ENCODE results near the gene WFDC1.

Gene WFDC1

DNA sequence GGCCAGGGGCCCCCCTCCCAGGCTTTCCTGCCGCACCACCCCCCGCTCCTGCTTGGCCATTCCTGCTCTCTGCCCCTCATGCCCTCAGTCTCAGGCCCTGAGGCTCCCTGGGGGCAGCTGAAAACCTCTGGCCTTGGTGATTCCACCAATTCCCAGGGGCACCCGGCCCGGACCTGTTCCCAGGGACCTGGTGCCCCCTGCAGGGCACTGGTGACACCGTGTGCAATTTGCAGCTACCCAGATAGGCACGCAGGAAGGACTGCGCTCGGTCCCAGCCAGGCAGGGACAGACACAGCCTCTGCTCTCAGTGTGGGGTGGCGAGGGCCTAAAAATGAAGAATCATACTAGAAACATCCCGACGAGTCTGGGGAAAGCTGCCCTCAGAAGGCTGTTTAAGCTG lies 13.4 kb downstream of the WFDC1 start:
- TF ChIP-seq, protein P1, sequence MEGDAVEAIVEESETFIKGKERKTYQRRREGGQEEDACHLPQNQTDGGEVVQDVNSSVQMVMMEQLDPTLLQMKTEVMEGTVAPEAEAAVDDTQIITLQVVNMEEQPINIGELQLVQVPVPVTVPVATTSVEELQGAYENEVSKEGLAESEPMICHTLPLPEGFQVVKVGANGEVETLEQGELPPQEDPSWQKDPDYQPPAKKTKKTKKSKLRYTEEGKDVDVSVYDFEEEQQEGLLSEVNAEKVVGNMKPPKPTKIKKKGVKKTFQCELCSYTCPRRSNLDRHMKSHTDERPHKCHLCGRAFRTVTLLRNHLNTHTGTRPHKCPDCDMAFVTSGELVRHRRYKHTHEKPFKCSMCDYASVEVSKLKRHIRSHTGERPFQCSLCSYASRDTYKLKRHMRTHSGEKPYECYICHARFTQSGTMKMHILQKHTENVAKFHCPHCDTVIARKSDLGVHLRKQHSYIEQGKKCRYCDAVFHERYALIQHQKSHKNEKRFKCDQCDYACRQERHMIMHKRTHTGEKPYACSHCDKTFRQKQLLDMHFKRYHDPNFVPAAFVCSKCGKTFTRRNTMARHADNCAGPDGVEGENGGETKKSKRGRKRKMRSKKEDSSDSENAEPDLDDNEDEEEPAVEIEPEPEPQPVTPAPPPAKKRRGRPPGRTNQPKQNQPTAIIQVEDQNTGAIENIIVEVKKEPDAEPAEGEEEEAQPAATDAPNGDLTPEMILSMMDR (IDR thresholded peaks at IDR 0.05; ENCODE audit: low read length, missing control alignments): peak; percentile 55
- H3K4me3 ChIP-seq (replicated peaks; ENCODE audit: low read depth, low read length): no peak overlapping the region
- DNase-seq (ENCODE audit: low read depth): peak; percentile 51

- TF ChIP-seq, protein P1 (IDR thresholded peaks at IDR 0.05; ENCODE audit: low read length, missing control alignments): no peak
- no peak for DNase-seq (ENCODE audit: low read depth)
- no peak overlapping the region for H3K4me3 ChIP-seq (replicated peaks; ENCODE audit: low read depth, low read length)
Observed at GRCh38 chr16:84310642-84311041, 16.0 kb downstream of the WFDC1 start.

DNA sequence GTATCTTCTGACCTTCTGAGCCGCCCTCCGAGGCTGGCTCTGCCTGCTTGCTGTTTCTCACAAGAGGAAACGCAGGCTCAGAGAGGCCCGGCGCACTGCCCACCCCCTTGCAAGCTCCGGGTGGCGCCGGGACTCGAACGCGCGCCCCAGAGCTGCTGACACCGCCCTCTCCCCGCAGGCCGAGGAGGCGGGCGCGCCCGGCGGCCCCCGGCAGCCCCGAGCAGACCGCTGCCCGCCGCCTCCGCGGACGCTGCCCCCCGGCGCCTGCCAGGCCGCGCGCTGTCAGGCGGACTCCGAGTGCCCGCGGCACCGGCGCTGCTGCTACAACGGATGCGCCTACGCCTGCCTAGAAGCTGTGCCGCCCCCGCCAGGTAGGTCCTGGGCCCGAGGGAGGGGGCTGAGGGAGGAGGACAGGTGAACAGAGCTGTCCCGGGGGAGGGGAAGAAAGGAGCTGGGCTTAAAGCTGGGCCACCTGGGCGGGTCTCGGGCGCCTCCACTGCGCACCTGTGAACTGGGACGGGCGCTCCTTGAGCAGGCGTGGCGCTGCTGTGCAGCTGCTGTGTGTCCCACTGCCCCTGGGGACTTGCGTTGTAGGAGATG lies 18.2 kb downstream of the WFDC1 start:
- no peak for DNase-seq (ENCODE audit: low read depth)
- no peak overlapping the region for H3K4me3 ChIP-seq (replicated peaks; ENCODE audit: low read depth, low read length)
- TF ChIP-seq, protein P1 (IDR thresholded peaks at IDR 0.05; ENCODE audit: low read length, missing control alignments): no peak

DNA sequence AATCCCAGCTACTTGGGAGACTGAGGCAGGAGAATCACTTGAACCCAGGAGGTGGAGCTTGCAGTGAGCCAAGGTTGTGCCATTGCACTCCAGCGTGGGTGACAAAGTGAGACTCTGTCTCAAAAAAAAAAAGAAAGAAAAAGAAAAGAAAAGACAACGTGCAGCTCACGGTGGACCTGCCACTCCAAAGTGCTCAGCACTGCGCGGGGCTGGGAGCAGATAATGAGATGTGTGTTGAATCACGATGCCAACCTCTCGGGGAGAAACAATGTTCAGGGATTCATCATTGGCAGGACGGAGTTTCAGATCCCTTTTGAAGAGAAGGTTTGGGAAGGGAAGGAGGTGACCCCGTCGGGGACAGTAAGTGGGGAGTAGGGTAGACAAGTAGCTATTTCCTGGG lies 19.2 kb downstream of the WFDC1 start:
- TF ChIP-seq, protein P1 (IDR thresholded peaks at IDR 0.05; ENCODE audit: low read length, missing control alignments): no peak
- DNase-seq (ENCODE audit: low read depth): no peak
- no peak overlapping the region for H3K4me3 ChIP-seq (replicated peaks; ENCODE audit: low read depth, low read length)

DNA sequence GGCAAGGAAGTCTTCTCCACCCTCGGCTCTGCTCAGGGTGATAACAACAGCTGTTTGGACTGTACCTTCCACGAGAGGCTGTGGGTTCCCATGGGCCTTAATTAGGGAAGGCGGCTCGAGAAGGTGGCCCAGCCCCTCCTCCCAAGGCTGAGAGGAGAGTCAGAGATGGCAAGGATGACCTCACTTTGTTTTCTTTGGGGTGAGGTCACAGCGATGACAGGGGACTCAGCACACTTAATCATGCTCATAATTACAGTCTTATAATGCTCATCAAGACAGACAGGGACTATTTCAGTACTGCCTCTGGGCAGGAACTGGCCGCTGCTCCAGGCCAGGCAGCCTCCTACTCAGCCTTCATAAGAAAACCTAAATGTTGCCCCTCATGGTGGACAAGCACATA lies 19.7 kb downstream of the WFDC1 start:
- no peak overlapping the region for H3K4me3 ChIP-seq (replicated peaks; ENCODE audit: low read depth, low read length)
- no peak for DNase-seq (ENCODE audit: low read depth)
- TF ChIP-seq, protein P1 (IDR thresholded peaks at IDR 0.05; ENCODE audit: low read length, missing control alignments): no peak

DNA sequence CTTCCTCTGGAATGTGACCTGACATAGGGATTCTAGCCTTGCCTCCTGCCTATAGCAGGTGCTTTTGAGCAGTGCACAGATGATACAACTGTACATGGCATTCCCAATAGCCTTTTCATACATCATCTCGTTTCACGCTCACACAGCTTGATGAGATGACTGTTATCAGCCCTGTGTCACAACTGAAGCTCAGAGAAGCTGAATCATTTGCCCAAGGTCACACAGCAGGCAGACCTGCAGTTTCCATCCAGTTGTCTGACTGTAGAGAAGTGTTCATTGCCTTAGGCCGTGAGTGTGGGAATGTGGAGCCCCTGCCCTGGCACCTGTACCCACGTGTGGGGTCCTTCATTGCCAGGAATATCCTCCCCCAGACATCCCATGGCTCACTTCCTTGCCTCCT lies 20.1 kb downstream of the WFDC1 start:
- TF ChIP-seq, protein P1 (IDR thresholded peaks at IDR 0.05; ENCODE audit: low read length, missing control alignments): no peak
- no peak overlapping the region for H3K4me3 ChIP-seq (replicated peaks; ENCODE audit: low read depth, low read length)
- no peak for DNase-seq (ENCODE audit: low read depth)

- DNase-seq (ENCODE audit: low read depth): no peak
- TF ChIP-seq, protein P1 (IDR thresholded peaks at IDR 0.05; ENCODE audit: low read length, missing control alignments): no peak
- no peak overlapping the region for H3K4me3 ChIP-seq (replicated peaks; ENCODE audit: low read depth, low read length)
Observed at GRCh38 chr16:84315422-84315821, 20.7 kb downstream of the WFDC1 start.
